Stimulated activated naive B cell treated with anti-CD40 and anti-IgM and Interleukin-4, amounts not matched to agents 10 μg/mL and 1 μg/mL and 100 μg/mL, for 72 hours (primary cell): ENCODE data around the gene MYMX.
A peak's percentile ranks its signal among the peaks of the same experiment; 100 is the strongest.
"Not testable (repeated sequence)": the region's sequence is repeated elsewhere in the genome, so short reads cannot be mapped to it uniquely, and the experiment has no call there.

Experiments used
- ATAC-seq, 2 donors: fragments of 150-1000 bp; cut with Tn5 transposase; replicated peaks; 2 replicates each; pipeline ENCODE4 v1.10.0; 2021; ENCODE audit warnings: moderate library complexity in 1 of 2
- DNase-seq: peaks from one replicate; pipeline ENCODE4 v3.0.0; 2021
- H3K27ac Mint-ChIP-seq: one replicate; pipeline ENCODE4 v1.8.0; 2022; ENCODE audit warnings: mild to moderate bottlenecking, mixed read lengths
- H3K27me3 Mint-ChIP-seq, 2 donors: one replicate each; pipeline ENCODE4 v1.8.0; 2022; ENCODE audit warnings: mixed read lengths in 2 of 2
- H3K36me3 Mint-ChIP-seq, 2 donors: one replicate each; pipeline ENCODE4 v1.8.0; 2022; ENCODE audit warnings: mixed read lengths in 2 of 2, mild to moderate bottlenecking in 1 of 2
- H3K4me1 Mint-ChIP-seq, 2 donors: one replicate each; pipeline ENCODE4 v1.8.0; 2022; ENCODE audit warnings: mixed read lengths in 2 of 2, mild to moderate bottlenecking in 1 of 2
- H3K4me3 Mint-ChIP-seq, 2 donors: one replicate each; pipeline ENCODE4 v1.8.0; 2022; ENCODE audit warnings: mild to moderate bottlenecking in 2 of 2, mixed read lengths in 2 of 2, moderate library complexity in 1 of 2
- H3K9me3 Mint-ChIP-seq, 2 donors: one replicate each; pipeline ENCODE4 v1.8.0; 2022; ENCODE audit warnings: mixed read lengths in 2 of 2, mild to moderate bottlenecking in 1 of 2

The MYMX gene

DNA sequence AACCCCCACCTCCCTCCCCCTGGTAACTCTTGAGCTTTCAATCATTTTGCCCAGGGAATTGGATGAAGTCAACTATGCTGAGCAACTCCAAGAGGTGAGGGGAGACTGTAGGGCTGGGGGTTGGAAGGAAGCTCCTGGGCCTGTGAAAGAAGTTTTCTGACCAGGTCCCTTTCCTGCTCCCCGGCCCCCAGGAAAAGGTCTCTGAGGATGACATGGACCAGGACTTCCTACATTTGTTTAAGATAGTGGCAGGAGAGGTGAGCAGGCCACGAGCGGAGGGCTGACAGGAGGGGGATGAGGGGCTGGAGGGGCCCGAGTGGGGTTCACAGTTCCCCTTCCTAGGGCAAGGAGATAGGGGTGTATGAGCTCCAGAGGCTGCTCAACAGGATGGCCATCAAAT is 36.3 kb upstream of the MYMX start:
- no peak overlapping the region for H3K4me3 Mint-ChIP-seq
- H3K36me3 Mint-ChIP-seq = no peaks in the 10 kb centered on the region
- no peak for ATAC-seq
- no peak for DNase-seq
- H3K9me3 Mint-ChIP-seq = no peaks in the 10 kb centered on the region
- H3K27me3 Mint-ChIP-seq = peaks cover 12 to 17% of the 10 kb centered on the region in 2 donors
- H3K27ac Mint-ChIP-seq = no peak overlapping the region
- H3K4me1 Mint-ChIP-seq = peaks cover 13 to 16% of the 10 kb centered on the region in 2 donors

DNA sequence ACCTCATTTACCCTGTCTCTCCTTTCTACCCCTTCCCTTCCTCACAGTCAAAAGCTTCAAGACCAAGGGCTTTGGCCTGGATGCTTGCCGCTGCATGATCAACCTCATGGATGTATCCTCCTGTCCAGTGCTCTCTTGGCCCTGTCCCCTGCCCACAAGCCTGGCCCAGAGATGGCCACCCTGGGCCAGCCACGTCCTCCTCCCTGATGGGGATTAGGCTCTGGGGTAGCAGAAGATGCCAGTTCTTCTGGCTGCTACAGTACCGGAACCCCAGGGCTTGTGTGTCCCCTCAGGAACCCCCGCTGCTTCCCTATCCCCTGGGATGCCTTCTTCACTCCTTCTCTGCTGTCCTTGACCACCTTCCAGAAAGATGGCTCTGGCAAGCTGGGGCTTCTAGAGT is 35.8 kb upstream of the MYMX start:
- Mint-ChIP-seq H3K4me1 (peaks cover 14 to 16% of the 10 kb centered on the region in 2 donors), H3K4me3 (no peak overlapping the region), H3K27me3 (peaks cover 14 to 18% of the 10 kb centered on the region in 2 donors), H3K9me3 (no peaks in the 10 kb centered on the region), H3K27ac (no peak overlapping the region), H3K36me3 (no peaks in the 10 kb centered on the region)
- DNase-seq (no peak), ATAC-seq (no peak)

DNA sequence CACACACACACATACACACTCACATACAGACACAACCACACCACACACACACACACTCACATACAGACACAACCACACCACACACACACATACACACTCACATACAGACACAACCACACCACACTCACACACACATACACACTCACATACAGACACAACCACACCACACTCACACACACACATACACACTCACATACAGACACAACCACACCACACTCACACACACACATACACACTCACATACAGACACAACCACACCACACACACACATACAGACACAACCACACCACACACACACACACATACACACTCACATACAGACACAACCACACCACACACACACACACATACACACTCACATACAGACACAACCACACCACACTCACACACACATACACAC is 34.9 kb upstream of the MYMX start:
- H3K4me3 Mint-ChIP-seq, ATAC-seq, H3K36me3 Mint-ChIP-seq, H3K27ac Mint-ChIP-seq, H3K9me3 Mint-ChIP-seq, DNase-seq: not testable (repeated sequence)
- peaks cover 12 to 17% of the 10 kb centered on the region in 2 donors for H3K27me3 Mint-ChIP-seq
- peaks cover 8 to 11% of the 10 kb centered on the region in 2 donors for H3K4me1 Mint-ChIP-seq

DNA sequence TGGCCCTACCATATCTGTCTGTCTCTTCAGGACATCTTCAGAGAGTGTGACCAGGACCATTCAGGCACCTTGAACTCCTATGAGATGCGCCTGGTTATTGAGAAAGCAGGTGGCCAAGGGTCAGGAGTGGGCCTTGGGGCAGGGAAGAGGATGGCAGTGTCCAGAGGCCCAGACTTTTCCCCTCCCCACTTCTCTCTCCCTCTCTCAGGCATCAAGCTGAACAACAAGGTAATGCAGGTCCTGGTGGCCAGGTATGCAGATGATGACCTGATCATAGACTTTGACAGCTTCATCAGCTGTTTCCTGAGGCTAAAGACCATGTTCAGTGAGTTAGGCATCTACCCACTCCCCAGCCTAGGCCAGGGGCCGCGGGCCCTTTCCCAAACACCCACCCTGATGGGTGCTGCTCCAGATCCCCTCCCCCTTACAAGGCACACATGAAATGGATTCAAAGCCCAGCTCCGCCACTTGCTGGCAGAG is 33.8 kb upstream of the MYMX start:
- Mint-ChIP-seq H3K27me3 (peaks cover 14 to 16% of the 10 kb centered on the region in 2 donors), H3K27ac (no peak overlapping the region), H3K36me3 (no peaks in the 10 kb centered on the region), H3K4me1 (peaks cover 0 to 4% of the 10 kb centered on the region in 2 donors), H3K4me3 (no peak overlapping the region), H3K9me3 (no peaks in the 10 kb centered on the region)
- ATAC-seq (no peak), DNase-seq (no peak)

DNA sequence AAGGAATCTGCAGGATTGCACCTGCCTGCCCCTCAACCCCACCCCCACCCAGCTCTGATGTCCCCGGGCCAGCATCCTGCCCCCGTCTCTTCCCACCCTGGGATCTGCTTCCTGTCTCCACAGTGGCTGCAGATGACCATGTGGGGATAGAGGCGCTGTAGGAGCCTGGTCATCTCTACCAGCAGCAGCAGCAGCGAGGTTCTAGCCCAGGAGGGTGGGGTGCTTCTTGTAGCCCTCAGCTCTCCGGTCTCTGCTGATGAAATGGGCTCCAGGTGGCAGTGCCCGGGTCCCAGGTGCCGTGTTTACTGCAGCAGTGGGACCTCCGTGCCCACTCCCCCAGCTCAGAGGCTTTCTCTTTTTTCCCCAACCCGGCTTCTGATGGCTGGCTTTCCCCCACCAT is 32.9 kb upstream of the MYMX start:
- peaks cover 0 to 4% of the 10 kb centered on the region in 2 donors for H3K4me1 Mint-ChIP-seq
- ATAC-seq (no peak), DNase-seq (no peak)
- no peak overlapping the region for H3K27ac Mint-ChIP-seq
- H3K27me3 Mint-ChIP-seq = peaks cover 14 to 16% of the 10 kb centered on the region in 2 donors
- H3K9me3 Mint-ChIP-seq = no peaks in the 10 kb centered on the region
- H3K4me3 Mint-ChIP-seq = no peak overlapping the region
- H3K36me3 Mint-ChIP-seq = no peaks in the 10 kb centered on the region

DNA sequence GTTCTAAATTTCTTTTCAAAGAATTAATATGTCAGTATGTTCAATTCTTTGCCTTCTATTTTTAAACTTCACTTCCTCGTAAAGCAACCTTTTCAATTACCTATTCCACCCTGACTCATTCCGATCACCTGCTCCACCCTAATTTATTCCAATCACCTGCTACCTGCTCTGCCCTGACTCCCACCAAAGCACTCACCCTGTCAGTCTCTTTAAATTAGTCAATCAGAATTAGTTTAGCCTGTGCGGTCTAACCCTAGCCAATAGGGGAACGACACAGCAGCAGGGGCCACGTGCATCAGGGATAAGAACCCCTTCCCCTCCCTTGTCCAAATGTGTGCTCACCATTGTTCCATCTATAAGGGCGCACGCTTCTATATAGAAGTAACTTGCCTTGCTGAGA is 31.4 kb upstream of the MYMX start:
- DNase-seq, ATAC-seq, H3K27ac Mint-ChIP-seq, H3K9me3 Mint-ChIP-seq, H3K36me3 Mint-ChIP-seq, H3K4me1 Mint-ChIP-seq, H3K4me3 Mint-ChIP-seq: not testable (repeated sequence)
- peaks cover 14 to 16% of the 10 kb centered on the region in 2 donors for H3K27me3 Mint-ChIP-seq

DNA sequence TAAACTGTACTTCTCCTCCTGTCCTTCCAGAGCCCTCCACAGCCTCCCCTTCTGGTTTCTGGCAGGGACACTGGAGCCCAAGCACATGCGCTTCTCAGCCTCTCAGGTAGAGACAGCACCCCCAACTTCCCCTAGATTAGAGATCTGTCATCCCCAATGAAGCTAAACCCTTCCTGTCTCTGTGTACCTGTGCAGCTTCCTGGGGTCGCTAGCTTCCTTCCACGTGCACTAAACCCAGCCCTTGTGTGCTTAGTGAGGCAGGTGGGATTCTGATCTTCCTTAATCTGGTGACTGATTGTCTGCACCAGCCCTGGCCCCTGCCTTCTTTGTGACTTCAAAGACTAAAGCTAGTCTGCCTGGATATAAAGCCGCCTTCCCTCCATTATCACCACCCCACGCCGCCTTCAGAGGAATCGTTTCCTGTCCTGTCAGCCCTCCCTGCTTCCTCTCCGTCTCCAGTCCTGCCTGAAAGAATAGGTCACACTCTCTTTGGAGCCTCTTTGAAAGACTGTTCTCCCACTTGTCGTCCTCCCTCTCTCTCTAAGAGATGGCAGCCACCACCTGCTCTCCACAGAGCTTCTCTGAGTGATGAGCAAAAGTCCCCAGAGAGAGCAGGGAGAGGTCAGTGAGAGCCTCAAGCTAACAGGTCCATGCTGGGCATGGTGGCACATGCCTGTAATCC is 30.6 kb upstream of the MYMX start:
- H3K27me3 Mint-ChIP-seq = peaks cover 14 to 16% of the 10 kb centered on the region in 2 donors
- peaks cover 0 to 4% of the 10 kb centered on the region in 2 donors for H3K4me1 Mint-ChIP-seq
- DNase-seq = no peak
- H3K36me3 Mint-ChIP-seq = no peaks in the 10 kb centered on the region
- H3K9me3 Mint-ChIP-seq = no peaks in the 10 kb centered on the region
- ATAC-seq = no peak
- H3K27ac Mint-ChIP-seq = no peak overlapping the region
- H3K4me3 Mint-ChIP-seq = no peak overlapping the region

DNA sequence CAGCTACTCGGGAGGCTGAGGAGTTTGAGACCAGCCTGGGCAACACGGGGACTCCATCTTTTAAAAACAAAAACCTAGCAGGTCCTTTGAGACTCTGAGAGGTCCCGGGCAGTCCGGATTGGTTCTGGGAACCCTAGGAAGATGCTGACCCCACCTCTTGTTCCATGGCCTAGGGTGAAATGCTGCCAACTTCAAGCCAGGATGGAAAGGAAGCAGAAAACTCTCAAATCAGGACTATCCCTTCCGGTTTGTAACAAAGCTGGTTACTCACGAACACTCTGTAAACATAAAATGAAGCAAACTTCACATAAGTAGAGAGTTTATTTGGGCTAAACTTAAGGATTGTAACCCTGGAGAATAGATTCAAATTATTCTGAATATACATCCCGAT is 30.1 kb upstream of the MYMX start:
- DNase-seq (no peak), ATAC-seq (no peak)
- no peaks in the 10 kb centered on the region for H3K9me3 Mint-ChIP-seq
- H3K27me3 Mint-ChIP-seq = peaks cover 14 to 16% of the 10 kb centered on the region in 2 donors
- no peak overlapping the region for H3K4me3 Mint-ChIP-seq
- H3K36me3 Mint-ChIP-seq = no peaks in the 10 kb centered on the region
- H3K4me1 Mint-ChIP-seq = peaks cover 0 to 4% of the 10 kb centered on the region in 2 donors
- no peak overlapping the region for H3K27ac Mint-ChIP-seq

DNA sequence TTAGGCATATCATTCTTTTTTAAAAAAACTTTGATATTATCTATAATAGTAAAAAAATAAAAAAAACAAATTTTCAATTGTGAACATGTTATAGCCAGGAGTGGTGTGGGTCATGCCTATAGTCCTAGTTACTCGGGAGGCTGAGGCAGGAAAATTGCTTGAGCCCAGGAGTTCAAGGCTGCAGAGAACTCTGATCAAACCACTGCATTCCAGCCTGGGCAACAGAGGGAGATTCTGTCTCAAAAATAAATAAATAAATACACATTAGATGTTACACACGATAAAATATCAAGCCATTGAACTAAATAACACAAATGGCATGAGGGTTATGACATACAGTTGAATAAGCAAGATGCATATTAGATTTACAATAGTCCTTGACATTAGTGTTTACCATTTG is 27.9 kb upstream of the MYMX start:
- Mint-ChIP-seq H3K4me3 (no peak overlapping the region), H3K9me3 (no peaks in the 10 kb centered on the region), H3K4me1 (peaks cover 0 to 4% of the 10 kb centered on the region in 2 donors), H3K36me3 (no peaks in the 10 kb centered on the region), H3K27me3 (peaks cover 27 to 33% of the 10 kb centered on the region in 2 donors), H3K27ac (no peak overlapping the region)
- ATAC-seq (no peak), DNase-seq (no peak)

DNA sequence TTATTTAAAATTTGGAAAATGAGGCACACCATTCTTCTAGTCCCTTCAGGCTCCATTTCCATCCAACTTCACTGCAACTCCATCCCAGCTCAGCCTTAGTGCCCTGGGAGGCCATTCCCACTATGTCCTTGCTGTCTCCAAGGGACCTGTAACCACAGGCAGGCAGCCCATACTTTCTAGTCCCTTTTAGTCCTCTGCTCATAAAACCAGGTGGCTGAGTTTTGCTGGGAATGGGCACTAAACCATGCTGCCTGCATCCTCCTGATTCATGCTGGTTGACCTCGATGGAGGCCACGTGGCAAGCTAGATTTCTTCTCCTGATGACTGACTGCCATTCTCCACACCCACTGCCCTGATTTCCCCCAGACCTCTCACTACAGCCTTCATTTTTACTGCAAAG is 27.5 kb upstream of the MYMX start:
- Mint-ChIP-seq H3K9me3 (no peaks in the 10 kb centered on the region), H3K36me3 (no peaks in the 10 kb centered on the region), H3K27me3 (peaks cover 25 to 33% of the 10 kb centered on the region in 2 donors), H3K4me3 (no peak overlapping the region), H3K4me1 (peaks cover 0 to 4% of the 10 kb centered on the region in 2 donors), H3K27ac (no peak overlapping the region)
- DNase-seq (no peak), ATAC-seq (no peak)

DNA sequence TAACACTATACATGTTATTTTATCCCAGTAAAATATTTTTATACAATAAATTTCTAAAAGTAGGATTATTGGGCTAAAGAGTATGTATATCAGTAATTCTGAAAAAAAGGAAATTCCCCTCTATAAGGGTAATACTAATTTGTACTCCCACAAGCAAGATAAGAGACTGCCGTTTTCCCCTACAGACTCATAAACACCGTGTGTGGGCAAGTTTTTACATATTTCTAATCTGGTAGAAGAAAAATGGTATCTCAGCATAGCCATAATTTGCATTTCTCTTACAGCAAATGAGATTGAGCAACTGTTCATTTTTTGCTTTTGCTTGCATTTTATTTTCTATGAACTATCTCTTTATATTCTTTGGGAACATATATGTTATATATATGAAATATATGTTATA is 26.0 kb upstream of the MYMX start:
- Mint-ChIP-seq H3K27ac (no peak overlapping the region), H3K36me3 (no peaks in the 10 kb centered on the region), H3K27me3 (peaks cover 29 to 32% of the 10 kb centered on the region in 2 donors), H3K4me1 (peaks cover 0 to 4% of the 10 kb centered on the region in 2 donors), H3K4me3 (no peak overlapping the region), H3K9me3 (no peaks in the 10 kb centered on the region)
- no peak for DNase-seq
- ATAC-seq = peak; percentile 81 to 92

DNA sequence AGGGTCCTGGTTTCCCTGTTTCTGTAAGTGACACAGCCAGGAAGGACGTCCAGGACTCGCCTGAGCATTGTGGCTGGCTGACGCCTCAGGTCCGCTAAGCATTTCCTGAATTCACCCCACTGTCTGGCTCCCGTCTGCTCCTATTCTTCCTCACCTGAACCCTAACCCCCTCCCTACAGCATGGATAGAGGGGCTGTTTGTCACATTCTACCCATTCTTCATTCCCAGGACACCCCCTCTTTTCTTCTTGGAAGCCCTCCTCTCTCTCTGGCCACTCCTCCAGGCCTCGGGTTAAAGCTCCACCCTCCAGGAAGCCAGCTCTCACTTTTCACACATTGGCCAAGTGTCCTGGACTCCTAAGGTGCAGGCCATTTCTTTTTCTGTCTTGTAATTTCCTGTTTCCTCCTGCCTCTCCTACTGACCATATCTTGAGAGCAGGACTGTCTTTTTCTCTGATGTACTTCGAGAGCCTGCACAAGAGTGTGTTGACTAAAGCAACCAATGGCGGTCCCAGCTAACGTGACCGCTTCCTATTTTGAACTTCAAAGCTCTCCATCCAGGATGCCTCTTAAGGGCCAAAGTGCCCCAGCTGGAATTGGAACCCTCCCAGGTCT is 24.2 kb upstream of the MYMX start:
- no peaks in the 10 kb centered on the region for H3K36me3 Mint-ChIP-seq
- ATAC-seq (no peak), DNase-seq (no peak)
- H3K4me3 Mint-ChIP-seq = no peak overlapping the region
- peaks cover 20 to 21% of the 10 kb centered on the region in 2 donors for H3K27me3 Mint-ChIP-seq
- H3K4me1 Mint-ChIP-seq = no peaks in the 10 kb centered on the region
- H3K9me3 Mint-ChIP-seq = no peaks in the 10 kb centered on the region
- no peak overlapping the region for H3K27ac Mint-ChIP-seq

DNA sequence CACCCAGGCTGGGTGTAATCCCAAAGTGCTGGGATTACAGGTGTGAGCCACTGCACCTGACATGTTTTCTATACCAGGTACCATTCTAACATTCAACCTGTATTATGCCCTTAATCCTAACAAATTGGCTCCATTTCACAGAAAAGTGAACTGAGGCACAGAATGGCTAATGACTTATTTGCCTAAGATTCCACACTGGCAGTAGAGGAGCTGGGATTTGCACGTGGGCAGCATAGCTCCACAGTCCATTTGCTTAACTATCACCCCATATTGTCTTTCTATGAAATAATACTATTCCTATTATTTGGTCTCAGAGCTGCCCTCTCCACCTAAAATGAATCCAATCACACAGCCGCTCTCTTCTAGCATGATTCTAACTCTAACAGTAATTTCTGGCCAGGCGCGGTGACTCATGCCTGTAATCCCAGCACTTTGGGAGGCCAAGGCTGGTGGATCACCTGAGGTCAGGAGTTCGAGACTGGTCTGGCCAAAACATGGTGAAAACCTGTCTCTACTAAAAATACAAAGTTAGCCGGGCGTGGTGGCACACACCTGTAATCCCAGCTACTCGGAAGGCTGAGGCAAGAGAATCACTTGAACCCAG is 23.3 kb upstream of the MYMX start:
- H3K4me1 Mint-ChIP-seq = no peaks in the 10 kb centered on the region
- peaks cover 20 to 21% of the 10 kb centered on the region in 2 donors for H3K27me3 Mint-ChIP-seq
- no peak overlapping the region for H3K4me3 Mint-ChIP-seq
- no peaks in the 10 kb centered on the region for H3K9me3 Mint-ChIP-seq
- ATAC-seq (no peak), DNase-seq (no peak)
- no peaks in the 10 kb centered on the region for H3K36me3 Mint-ChIP-seq
- no peak overlapping the region for H3K27ac Mint-ChIP-seq

DNA sequence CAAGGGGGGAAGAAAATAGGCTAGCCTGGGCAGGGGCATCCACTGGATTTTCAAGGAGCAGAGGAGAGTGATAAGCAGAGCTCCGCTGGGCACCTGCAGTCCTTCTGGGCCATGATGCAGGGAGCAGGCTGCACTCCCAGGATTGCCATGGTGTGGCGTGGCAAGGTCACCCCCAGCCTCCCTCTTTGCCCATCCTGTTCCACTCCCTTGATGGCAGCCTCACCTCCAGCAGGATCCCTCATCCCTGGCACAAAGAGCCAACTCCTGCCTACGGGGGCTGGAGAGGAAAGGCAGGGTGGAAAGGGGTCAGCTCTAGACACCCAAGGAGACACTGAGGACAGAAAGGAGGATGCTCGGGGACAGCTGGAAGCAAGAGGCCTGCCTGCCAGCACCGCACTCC is 22.4 kb upstream of the MYMX start:
- Mint-ChIP-seq H3K27me3 (peaks cover 20 to 21% of the 10 kb centered on the region in 2 donors), H3K27ac (no peak overlapping the region), H3K4me1 (no peaks in the 10 kb centered on the region), H3K9me3 (no peaks in the 10 kb centered on the region), H3K36me3 (no peaks in the 10 kb centered on the region), H3K4me3 (no peak overlapping the region)
- DNase-seq (no peak), ATAC-seq (no peak)

DNA sequence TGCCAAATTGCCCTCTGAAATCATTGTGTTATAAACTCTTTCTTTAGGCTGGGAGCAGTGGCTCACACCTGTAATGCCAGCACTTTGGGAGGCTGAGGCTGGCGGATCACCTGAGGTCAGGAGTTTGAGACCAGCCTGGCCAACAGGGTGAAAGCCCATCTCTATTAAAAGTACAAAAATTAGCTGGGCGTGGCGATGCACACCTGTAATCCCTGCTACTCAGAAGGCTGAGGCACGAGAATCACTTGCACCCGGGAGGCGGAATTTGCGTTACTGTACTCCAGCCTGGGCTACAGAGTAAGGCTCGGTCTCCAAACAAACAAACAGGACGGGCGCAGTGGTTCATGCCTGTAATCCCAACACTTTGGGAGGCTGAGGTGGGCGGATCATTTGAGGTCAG is 20.4 kb upstream of the MYMX start:
- not testable (repeated sequence) for H3K27ac Mint-ChIP-seq, ATAC-seq, H3K4me1 Mint-ChIP-seq, H3K4me3 Mint-ChIP-seq, DNase-seq, H3K9me3 Mint-ChIP-seq, H3K36me3 Mint-ChIP-seq
- peaks cover 25 to 29% of the 10 kb centered on the region in 2 donors for H3K27me3 Mint-ChIP-seq
